SJCRH30 (cell line): ENCODE data around the gene PUM1. TPM values are rescaled to one million over a fixed set of nuclear protein-coding genes. Genes with fewer than 3 reads are reported as not detected.
A peak's percentile ranks its signal among the peaks of the same experiment; 100 is the strongest.
"Not testable (repeated sequence)": the region's sequence is repeated elsewhere in the genome, so short reads cannot be mapped to it uniquely, and the experiment has no call there.

Source experiments
- DNase-seq, 2 experiments: peaks; one replicate each; pipeline ENCODE4 v3.0.0-alpha.2; 2015 to 2020
- H3K27ac ChIP-seq: fragments of 250-450 bp; sonication (Bioruptor Pico); 2 replicates; pipeline ENCODE4 v1.5.1; 2020; ENCODE audit warnings: mild to moderate bottlenecking, moderate library complexity
- H3K27me3 ChIP-seq: fragments of 250-450 bp; sonication (Bioruptor Pico); 2 replicates; pipeline ENCODE4 v1.5.1; 2020; ENCODE audit warnings: mild to moderate bottlenecking, moderate library complexity
- H3K36me3 ChIP-seq: fragments of 250-450 bp; sonication (Bioruptor Pico); 2 replicates; pipeline ENCODE4 v1.5.1; 2020; ENCODE audit warnings: mild to moderate bottlenecking, moderate library complexity
- H3K4me1 ChIP-seq: fragments of 250-450 bp; sonication (Bioruptor Pico); 2 replicates; pipeline ENCODE4 v1.5.1; 2020; ENCODE audit warnings: mild to moderate bottlenecking, moderate library complexity
- H3K4me3 ChIP-seq: fragments of 250-450 bp; sonication (Bioruptor Pico); 2 replicates; pipeline ENCODE4 v1.5.1; 2020; ENCODE audit warnings: mild to moderate bottlenecking, moderate library complexity
- H3K9me3 ChIP-seq: fragments of 250-450 bp; sonication (Bioruptor Pico); replicated peaks from 2 replicates; pipeline ENCODE4 v1.5.1; 2020; ENCODE audit warnings: mild to moderate bottlenecking, moderate library complexity
- total RNA-seq: library from RNA; depleted of rRNA; stranded (reverse); fragments of >200 nt; shearing (Covaris generic); gene quantifications from 2 replicates; pipeline ENCODE4 v1.2.3, GENCODE V29; 2014; rRNA removed

The PUM1 gene, protein sequence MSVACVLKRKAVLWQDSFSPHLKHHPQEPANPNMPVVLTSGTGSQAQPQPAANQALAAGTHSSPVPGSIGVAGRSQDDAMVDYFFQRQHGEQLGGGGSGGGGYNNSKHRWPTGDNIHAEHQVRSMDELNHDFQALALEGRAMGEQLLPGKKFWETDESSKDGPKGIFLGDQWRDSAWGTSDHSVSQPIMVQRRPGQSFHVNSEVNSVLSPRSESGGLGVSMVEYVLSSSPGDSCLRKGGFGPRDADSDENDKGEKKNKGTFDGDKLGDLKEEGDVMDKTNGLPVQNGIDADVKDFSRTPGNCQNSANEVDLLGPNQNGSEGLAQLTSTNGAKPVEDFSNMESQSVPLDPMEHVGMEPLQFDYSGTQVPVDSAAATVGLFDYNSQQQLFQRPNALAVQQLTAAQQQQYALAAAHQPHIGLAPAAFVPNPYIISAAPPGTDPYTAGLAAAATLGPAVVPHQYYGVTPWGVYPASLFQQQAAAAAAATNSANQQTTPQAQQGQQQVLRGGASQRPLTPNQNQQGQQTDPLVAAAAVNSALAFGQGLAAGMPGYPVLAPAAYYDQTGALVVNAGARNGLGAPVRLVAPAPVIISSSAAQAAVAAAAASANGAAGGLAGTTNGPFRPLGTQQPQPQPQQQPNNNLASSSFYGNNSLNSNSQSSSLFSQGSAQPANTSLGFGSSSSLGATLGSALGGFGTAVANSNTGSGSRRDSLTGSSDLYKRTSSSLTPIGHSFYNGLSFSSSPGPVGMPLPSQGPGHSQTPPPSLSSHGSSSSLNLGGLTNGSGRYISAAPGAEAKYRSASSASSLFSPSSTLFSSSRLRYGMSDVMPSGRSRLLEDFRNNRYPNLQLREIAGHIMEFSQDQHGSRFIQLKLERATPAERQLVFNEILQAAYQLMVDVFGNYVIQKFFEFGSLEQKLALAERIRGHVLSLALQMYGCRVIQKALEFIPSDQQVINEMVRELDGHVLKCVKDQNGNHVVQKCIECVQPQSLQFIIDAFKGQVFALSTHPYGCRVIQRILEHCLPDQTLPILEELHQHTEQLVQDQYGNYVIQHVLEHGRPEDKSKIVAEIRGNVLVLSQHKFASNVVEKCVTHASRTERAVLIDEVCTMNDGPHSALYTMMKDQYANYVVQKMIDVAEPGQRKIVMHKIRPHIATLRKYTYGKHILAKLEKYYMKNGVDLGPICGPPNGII
- 99.1 and 99.7 TPM in 2 replicates for total RNA-seq

DNA sequence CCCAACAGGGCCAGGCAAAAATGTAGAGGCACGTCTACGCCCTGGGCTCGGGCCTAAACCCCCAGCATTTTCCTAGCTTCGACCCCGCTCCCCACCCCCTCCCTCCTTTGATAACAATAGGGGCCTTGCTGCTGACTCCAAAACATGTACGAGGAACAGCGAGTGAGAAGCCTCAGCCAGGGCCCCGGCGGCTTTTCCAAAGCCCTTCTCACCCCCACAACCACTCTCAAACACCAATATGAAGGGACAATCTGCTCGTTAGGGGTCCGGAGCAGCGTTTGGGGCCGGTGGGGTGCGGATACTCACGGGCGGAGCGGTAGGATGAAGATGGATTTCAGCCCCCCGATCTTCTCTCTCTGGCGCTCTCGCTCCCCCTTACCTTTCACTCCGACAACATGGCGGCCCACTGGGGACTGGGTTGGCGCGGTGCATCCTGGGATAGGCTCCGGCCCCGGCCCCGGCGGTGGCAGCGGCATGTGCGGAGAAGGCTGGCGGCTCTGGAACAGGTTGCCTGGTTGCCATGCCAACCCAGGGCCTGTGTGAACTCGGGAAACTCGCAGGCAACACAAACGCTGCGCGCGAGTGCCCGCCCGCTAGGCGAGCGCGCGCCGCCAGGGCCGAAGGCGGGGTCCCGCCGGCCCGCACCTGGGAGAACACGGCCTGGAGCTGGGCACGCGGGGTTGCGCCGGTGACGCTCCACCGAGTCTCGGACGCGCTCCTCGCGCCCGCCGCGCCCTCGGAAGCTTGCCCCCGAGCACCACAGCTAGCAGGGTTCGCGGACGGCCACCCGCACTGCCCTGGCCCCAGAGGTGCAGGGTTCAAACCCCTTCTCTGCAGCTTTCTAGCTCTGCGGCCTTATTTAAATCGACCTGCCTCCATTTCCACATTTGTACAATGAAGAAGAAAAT lies at the start of gene PUM1:
PUM1 (minus strand) TSS at position 408 of the 908 bp plus-strand sequence. CDS start 6,151 bp downstream, outside the sequence.
- H3K27me3 ChIP-seq: no peaks in the 10 kb centered on the region
- H3K9me3 ChIP-seq: no peaks in the 10 kb centered on the region
- peak within 1 kb of the TSS; percentile 87 for H3K4me3 ChIP-seq
- peak within 1 kb of the TSS; percentile 88 for H3K27ac ChIP-seq
- peak; percentile 99 for DNase-seq
- H3K36me3 ChIP-seq: peaks cover 8% of the 10 kb centered on the region; the same call in 1 of the 2 replicates
- peaks cover 12% of the 10 kb centered on the region for H3K4me1 ChIP-seq

DNA sequence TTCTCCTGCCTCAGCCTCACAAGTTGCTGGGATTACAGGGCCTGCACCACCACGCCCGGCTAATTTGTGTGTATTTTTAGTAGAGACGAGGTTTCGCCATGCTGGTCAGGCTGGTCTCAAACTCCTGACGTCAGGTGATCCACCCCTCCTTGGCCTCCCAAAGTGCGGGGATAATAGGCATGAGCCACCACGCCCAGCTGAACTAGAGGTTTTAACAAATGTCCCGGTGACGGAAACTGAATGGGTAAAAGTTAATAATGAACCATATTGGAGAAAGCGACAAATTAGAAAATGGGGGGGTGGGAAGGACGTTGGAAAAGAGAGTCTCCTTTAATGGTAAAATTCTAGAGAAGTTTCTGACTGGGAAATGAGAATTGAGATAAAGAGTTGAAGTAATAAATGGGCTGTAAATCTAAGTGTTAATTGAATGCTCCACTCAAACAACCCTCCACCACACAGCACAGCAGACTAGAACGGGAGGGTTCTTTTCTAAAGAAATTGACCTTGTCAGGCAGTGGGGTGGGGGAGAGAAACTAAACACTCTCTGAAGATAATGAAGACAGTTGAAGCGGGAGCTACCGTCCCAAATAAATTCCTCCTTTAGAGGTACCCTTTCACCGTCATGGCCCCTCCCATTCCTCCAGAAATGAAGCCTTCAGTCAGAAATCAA lies 46.9 kb upstream of the PUM1 start:
- Histone ChIP-seq H3K4me3 (no peak overlapping the region), H3K4me1 (no peaks in the 10 kb centered on the region; the same call in 1 of the 2 replicates), H3K27ac (no peak overlapping the region), H3K9me3 (no peaks in the 10 kb centered on the region), H3K27me3 (no peaks in the 10 kb centered on the region; the same call in 1 of the 2 replicates), H3K36me3 (no peaks in the 10 kb centered on the region)
- DNase-seq: no peak

DNA sequence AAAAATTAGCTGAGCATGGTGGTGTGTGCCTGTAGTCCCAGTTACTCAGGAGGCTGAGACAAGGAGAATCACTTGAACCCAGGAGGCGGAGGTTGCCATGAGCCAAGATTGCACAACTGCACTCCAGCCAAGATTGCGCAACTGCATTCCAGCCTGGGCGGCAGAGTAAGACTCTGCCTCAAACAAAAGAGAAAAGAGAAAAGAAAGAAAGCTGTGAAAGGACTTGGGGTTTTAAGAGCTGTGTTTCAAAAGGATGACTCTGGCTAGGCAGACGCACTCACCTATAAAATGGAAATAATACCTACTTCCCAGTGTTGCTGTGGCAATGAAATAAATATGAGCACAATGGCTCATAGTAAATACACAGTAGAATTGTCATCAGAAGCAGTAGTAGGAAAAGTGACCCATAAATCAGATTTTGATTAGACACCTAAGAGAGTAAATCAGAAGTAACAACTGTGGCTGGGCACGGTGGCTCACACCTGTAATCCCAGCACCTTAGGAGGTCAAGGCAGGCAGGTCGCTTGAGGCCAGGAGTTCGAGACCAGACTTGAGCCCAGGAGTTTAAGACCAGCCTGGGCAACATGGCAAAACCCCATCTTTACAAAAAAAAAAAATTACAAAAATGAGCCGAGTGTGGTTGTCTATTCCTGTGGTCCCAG lies 45.9 kb upstream of the PUM1 start:
- Histone ChIP-seq H3K36me3 (no peaks in the 10 kb centered on the region), H3K27ac (no peak overlapping the region), H3K4me1 (no peaks in the 10 kb centered on the region; the same call in 1 of the 2 replicates), H3K9me3 (no peaks in the 10 kb centered on the region), H3K27me3 (no peaks in the 10 kb centered on the region; the same call in 1 of the 2 replicates), H3K4me3 (no peak overlapping the region)
- DNase-seq: no peak

DNA sequence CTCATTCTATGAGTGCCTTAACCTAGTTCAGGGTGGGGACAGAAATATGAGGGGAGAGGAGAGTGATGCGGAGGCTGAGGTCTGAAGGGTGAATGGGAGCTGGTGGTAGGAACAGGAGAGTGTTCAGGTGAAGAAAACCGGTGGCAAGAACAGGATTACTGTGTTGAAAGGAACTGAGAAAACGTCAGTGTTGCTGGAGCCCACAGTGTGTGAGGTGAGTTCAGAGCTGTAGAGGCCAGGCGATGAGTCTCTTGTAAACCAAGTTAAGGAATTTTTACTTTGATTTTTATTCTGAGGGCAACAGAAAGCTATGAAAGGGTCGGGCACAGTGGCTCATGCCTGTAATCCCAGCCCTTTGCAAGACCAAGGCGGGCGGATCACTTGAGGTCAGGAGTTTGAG lies 45.3 kb upstream of the PUM1 start:
- Histone ChIP-seq H3K9me3 (no peaks in the 10 kb centered on the region), H3K27ac (no peak overlapping the region), H3K27me3 (no peaks in the 10 kb centered on the region; the same call in 1 of the 2 replicates), H3K4me3 (no peak overlapping the region), H3K4me1 (no peaks in the 10 kb centered on the region; the same call in 1 of the 2 replicates), H3K36me3 (no peaks in the 10 kb centered on the region)
- DNase-seq: no peak

DNA sequence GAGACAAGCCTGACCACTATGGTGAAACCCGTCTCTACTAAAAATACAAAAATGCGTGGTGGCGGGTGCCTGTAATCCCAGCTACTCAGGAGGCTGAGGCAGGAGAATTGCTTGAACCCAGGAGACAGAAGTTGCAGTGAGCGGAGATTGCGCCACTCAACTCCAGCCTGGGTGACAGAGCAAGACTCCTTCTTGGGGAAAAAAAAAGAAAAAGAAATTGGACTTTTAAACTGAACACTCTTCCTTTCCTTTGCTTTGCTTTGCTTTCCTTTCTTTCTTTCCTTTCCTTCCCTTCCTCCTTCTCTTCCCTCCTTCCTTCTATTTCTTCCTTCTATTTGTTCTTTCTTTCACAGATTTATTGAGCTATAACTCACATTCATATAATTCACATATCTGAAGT lies 43.3 kb upstream of the PUM1 start:
- DNase-seq: no peak
- no peak overlapping the region for H3K27ac ChIP-seq
- no peaks in the 10 kb centered on the region; the same call in 1 of the 2 replicates for H3K27me3 ChIP-seq
- H3K36me3 ChIP-seq: no peaks in the 10 kb centered on the region
- H3K9me3 ChIP-seq: no peaks in the 10 kb centered on the region
- H3K4me1 ChIP-seq: no peaks in the 10 kb centered on the region; the same call in 1 of the 2 replicates
- H3K4me3 ChIP-seq: no peak overlapping the region

DNA sequence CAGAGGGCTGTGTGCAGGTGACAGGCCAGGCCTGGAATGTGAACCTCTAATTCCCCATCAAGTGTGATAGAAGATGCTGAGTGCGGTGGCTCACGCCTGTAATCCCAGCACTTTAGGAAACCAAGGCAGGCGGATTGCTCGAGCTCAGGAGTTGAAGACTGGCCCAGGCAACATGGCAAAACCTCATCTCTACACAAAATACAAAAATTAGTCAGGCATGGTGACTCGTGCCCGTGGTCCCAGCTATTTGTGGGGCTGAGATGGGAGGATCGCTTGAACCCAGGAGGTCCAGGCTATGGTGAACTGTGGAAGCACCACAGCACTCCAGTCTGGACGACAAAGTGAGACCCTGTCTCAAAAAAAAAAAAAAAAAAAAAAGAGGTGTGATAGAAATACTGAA lies 40.1 kb upstream of the PUM1 start:
- H3K27me3 ChIP-seq: no peaks in the 10 kb centered on the region
- DNase-seq: no peak
- H3K4me3 ChIP-seq: no peak overlapping the region
- peaks cover 18% of the 10 kb centered on the region for H3K4me1 ChIP-seq
- no peaks in the 10 kb centered on the region for H3K36me3 ChIP-seq
- no peak overlapping the region for H3K27ac ChIP-seq
- no peaks in the 10 kb centered on the region for H3K9me3 ChIP-seq

DNA sequence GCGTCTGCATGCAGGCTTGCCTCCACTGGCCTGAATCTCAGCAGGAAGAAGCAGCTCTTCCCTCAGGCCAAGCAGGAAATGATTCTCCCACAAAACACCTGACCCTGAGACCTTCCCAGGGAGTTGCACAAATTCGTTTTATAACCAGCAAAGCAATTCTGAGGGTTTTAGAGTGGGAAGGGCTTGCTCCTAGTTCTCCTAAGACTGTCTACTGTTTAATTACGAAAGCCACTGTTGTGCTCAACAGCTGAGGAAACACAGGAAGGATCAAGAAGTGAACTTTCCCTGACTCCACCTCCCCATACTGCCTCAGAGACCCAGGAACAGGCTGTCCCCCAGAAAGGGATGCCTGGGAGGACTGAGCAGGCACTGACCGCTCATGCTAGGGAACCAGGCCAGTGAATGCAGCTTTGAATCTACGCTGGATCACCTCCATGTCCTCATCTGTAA lies 37.0 kb upstream of the PUM1 start:
- Histone ChIP-seq H3K9me3 (no peaks in the 10 kb centered on the region), H3K36me3 (no peaks in the 10 kb centered on the region), H3K27me3 (no peaks in the 10 kb centered on the region), H3K4me1 (peaks cover 19% of the 10 kb centered on the region), H3K4me3 (no peak overlapping the region), H3K27ac (no peak overlapping the region)
- DNase-seq: peak; percentile 52 to 82

DNA sequence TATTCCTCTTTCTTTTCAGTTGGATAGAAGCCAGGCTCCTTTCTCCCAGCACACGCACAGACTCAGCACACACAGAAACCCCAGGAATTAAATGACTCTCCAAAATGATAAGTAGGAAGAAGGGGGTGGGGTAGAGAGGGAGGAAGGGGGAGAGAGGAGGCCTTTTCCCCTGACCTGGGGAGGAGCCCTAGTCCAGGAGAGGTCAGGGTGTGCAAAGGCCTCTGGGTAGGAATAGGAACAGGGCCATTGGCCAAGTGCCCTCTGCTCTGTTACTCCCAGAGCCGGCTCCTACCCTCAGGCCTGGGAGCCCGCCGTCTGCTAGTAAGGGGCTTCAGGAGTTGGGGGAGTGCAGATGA lies 35.6 kb upstream of the PUM1 start:
- H3K36me3 ChIP-seq: no peaks in the 10 kb centered on the region
- no peaks in the 10 kb centered on the region for H3K9me3 ChIP-seq
- H3K4me3 ChIP-seq: no peak overlapping the region
- peak; percentile 15 to 47 for DNase-seq
- no peak overlapping the region for H3K27ac ChIP-seq
- no peaks in the 10 kb centered on the region for H3K27me3 ChIP-seq
- H3K4me1 ChIP-seq: peaks cover 19% of the 10 kb centered on the region

DNA sequence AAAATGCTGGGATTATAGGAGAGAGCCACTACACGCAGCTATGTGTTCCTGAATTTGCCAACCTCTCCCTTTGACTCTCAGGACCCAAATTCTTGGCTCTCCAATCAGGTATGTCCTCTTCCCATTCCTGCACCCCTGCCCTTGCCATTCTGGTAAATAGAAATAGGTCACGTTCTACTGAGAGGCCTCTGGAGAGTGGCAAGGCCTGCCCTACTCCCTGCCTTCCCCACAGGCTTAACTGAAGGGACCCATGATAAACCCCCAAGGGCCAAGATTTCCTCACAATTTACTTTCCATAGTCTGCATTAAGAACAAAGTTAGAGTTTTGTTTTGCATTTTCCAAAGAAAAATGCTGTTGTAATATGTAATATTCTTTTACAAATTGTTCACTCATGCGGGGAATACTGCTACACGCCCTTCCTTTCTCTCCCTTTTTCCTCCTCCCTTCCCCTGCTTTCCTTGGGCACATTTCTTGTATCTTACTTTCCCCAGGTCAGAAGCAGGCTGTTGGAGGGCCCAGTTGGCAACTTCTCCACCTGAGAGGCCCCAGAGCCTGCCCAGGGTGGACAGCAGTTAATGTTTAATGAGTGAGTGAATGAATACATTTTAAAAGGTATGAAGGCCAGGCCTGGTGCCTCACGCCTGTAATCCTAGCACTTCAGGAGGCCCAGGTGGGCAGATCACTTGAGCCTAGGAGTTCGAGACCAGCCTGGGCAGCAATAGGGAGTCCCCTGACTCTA lies 33.9 kb upstream of the PUM1 start:
- no peak overlapping the region for H3K4me3 ChIP-seq

DNA sequence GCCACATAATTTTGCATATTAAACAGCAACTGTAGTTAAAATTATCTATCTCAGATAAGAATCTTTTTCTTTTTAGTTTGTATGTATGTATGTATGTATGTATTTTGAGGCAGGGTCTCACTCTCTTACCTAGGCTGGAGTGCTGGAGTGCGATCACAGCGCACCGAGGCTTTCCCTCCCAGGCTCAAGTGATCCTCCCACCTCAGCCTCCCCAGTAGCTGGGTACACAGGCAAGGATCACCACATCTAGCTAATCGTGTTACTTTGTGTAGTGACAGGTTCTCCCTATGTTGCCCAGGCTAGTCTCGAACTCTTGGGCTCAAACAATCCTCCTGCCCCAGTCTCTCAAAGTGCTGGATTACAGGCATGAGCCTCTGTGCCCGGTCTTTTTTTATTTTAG lies 30.5 kb upstream of the PUM1 start:
- Histone ChIP-seq H3K4me3 (no peak overlapping the region), H3K27me3 (no peaks in the 10 kb centered on the region), H3K4me1 (peaks cover 4% of the 10 kb centered on the region), H3K9me3 (no peaks in the 10 kb centered on the region), H3K27ac (no peak overlapping the region), H3K36me3 (no peaks in the 10 kb centered on the region)
- DNase-seq: no peak

More for the DNA sequence above, 33.9 kb upstream of the PUM1 start:
- no peak for DNase-seq
- Histone ChIP-seq H3K27ac (no peak overlapping the region), H3K36me3 (no peaks in the 10 kb centered on the region), H3K9me3 (no peaks in the 10 kb centered on the region), H3K27me3 (no peaks in the 10 kb centered on the region), H3K4me1 (peaks cover 19% of the 10 kb centered on the region)

DNA sequence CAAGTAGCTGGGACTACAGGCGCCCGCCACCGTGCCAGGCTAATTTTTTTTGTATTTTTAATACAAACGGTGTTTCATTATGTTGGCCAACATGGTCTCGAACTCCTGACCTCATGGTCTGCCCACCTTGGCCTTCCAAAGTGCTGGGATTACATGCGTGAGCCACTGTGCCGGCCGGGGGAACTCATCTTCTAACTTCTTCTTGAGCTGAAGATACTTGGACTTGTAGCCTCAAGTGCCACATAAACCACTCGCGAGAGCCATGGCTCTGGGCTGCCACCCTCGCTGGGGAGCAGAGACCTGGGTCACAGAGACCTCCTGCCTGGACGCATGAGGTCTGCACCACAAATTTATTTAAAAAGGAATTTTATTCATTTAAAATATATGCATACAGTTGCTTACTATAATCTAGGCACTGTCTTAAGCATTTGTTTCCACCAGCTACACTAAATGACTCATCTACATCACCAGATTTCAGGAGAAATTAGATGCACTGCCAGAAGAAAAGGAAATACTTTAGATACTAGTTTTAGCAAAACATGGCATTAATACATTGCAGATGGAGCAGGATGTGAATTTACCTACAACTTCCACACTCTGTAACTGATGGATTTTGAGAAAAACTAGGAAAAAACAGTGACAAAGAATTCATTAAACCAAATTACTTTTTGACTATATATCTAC lies 29.9 kb upstream of the PUM1 start:
- DNase-seq: no peak
- Histone ChIP-seq H3K4me1 (no peaks in the 10 kb centered on the region), H3K27ac (no peak overlapping the region)

DNA sequence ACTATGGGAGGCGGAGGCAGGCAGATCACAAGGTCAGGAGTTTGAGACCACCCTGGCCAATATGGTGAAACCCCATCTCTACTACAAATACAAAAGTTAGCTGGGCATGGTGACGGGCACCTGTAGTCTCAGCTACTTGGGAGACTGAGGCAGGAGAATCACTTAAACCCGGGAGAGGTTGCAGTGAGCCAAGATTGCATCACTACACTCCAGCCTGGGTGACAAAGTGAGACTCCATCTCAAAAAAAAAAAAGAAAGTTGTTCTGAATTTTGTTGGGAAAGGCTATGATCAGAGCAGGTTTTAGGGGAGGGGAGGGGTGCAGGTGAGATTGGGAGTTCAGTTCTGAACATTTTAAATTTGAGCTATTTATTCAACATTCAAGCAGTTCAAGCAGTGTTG lies 22.6 kb upstream of the PUM1 start:
- H3K9me3 ChIP-seq, H3K36me3 ChIP-seq, H3K27me3 ChIP-seq, H3K27ac ChIP-seq, DNase-seq, H3K4me1 ChIP-seq, H3K4me3 ChIP-seq: not testable (repeated sequence)

More for the DNA sequence above, 29.9 kb upstream of the PUM1 start:
- no peaks in the 10 kb centered on the region for H3K27me3 ChIP-seq
- H3K4me3 ChIP-seq: no peak overlapping the region
- H3K9me3 ChIP-seq: no peaks in the 10 kb centered on the region
- H3K36me3 ChIP-seq: no peaks in the 10 kb centered on the region
